Neural progenitor cell (in vitro differentiated cells): ENCODE data around the gene ABCC3. TPM values are rescaled to one million over a fixed set of nuclear protein-coding genes. Genes with fewer than 3 reads are reported as not detected.
A peak's percentile ranks its signal among the peaks of the same experiment; 100 is the strongest.
"Not testable (repeated sequence)": the region's sequence is repeated elsewhere in the genome, so short reads cannot be mapped to it uniquely, and the experiment has no call there.

Source experiments
- DNase-seq: peaks from one replicate; pipeline ENCODE4 v3.0.0-alpha.2; 2016; ENCODE audit warnings: low spot score
- H2AFZ ChIP-seq: fragments of 200-600 bp; sonication (generic); replicated peaks from 2 replicates; pipeline ENCODE4 v1.6.1; 2016; ENCODE audit warnings: antibody characterized with exemption
- H3F3A ChIP-seq: fragments of 200-600 bp; sonication (generic); 2 replicates; pipeline ENCODE4 v1.6.1; 2016; ENCODE audit warnings: antibody characterized with exemption, low read depth
- H3K27ac ChIP-seq: fragments of 200-600 bp; sonication (generic); 2 replicates; pipeline ENCODE4 v1.5.1; 2016; ENCODE audit warnings: mild to moderate bottlenecking
- H3K27me3 ChIP-seq: fragments of 200-600 bp; sonication (generic); 2 replicates; pipeline ENCODE4 v1.6.1; 2016; ENCODE audit warnings: mild to moderate bottlenecking, moderate library complexity
- H3K36me3 ChIP-seq: fragments of 200-600 bp; sonication (generic); 2 replicates; pipeline ENCODE4 v1.5.1; 2016
- H3K4me1 ChIP-seq: fragments of 200-600 bp; sonication (generic); 2 replicates; pipeline ENCODE4 v1.6.1; 2016; ENCODE audit warnings: mixed run types
- H3K4me2 ChIP-seq: fragments of 200-600 bp; sonication (generic); 2 replicates; pipeline ENCODE4 v1.6.1; 2016
- H3K4me3 ChIP-seq: fragments of 200-600 bp; sonication (generic); 2 replicates; pipeline ENCODE4 v1.5.1; 2016
- H3K79me2 ChIP-seq: fragments of 200-600 bp; sonication (generic); 2 replicates; pipeline ENCODE4 v1.6.1; 2016; ENCODE audit warnings: low read depth
- H3K9ac ChIP-seq: fragments of 200-600 bp; sonication (generic); 2 replicates; pipeline ENCODE4 v1.6.1; 2016
- H3K9me3 ChIP-seq: fragments of 200-600 bp; sonication (generic); 2 replicates; pipeline ENCODE4 v1.5.1; 2016; ENCODE audit warnings: low read depth
- H4K20me1 ChIP-seq: fragments of 200-600 bp; sonication (generic); 2 replicates; pipeline ENCODE4 v1.6.1; 2016; ENCODE audit warnings: low read depth
- H3K27ac Mint-ChIP-seq: 3 replicates; pipeline ENCODE4 v1.8.0; 2021; ENCODE audit warnings: mixed read lengths
- H3K27me3 Mint-ChIP-seq: 2 replicates; pipeline ENCODE4 v1.8.0; 2022; ENCODE audit warnings: low read depth, mild to moderate bottlenecking, inconsistent platforms, moderate library complexity, mixed read lengths; ENCODE audit not compliant: insufficient read depth
- H3K36me3 Mint-ChIP-seq: 3 replicates; pipeline ENCODE4 v1.8.0; 2021; ENCODE audit warnings: mixed read lengths
- H3K4me1 Mint-ChIP-seq: 3 replicates; pipeline ENCODE4 v1.8.0; 2021; ENCODE audit warnings: mixed read lengths
- H3K4me3 Mint-ChIP-seq: 3 replicates; pipeline ENCODE4 v1.8.0; 2021; ENCODE audit warnings: mild to moderate bottlenecking, moderate library complexity, mixed read lengths
- H3K9me3 Mint-ChIP-seq: 3 replicates; pipeline ENCODE4 v1.8.0; 2020; ENCODE audit warnings: mixed read lengths
- CTCF ChIP-seq: fragments of 200-600 bp; sonication (generic); IDR thresholded peaks from 2 replicates; pipeline ENCODE4 v1.5.1; 2017; ENCODE audit warnings: antibody characterized with exemption, mild to moderate bottlenecking
- EZH2 ChIP-seq: fragments of 200-600 bp; sonication (generic); IDR thresholded peaks from 2 replicates; pipeline ENCODE4 v1.6.1; 2017; ENCODE audit warnings: antibody characterized with exemption, mild to moderate bottlenecking, moderate library complexity
- EZH2phosphoT487 ChIP-seq: fragments of 200-600 bp; sonication (generic); IDR thresholded peaks from 2 replicates; pipeline ENCODE4 v1.6.1; 2017; ENCODE audit warnings: antibody characterized with exemption
- total RNA-seq: library from RNA; depleted of rRNA; stranded (reverse); fragments of >200 nt; gene quantifications from 2 replicates; pipeline ENCODE4 v1.2.3, GENCODE V29; 2015; ENCODE audit warnings: low replicate concordance

The ABCC3 gene
- total RNA-seq, 1 donor from 2014 or later = not detected

- peaks cover 55% of the 10 kb centered on the region for H3K79me2 ChIP-seq
- Mint-ChIP-seq H3K4me1 (peaks cover 28% of the 10 kb centered on the region), H3K27me3 (peaks cover 2% of the 10 kb centered on the region), H3K4me3 (peak within 1 kb of the TSS; percentile 94), H3K9me3 (no peaks in the 10 kb centered on the region), H3K27ac (peak within 1 kb of the TSS; percentile 96), H3K36me3 (peaks cover 9% of the 10 kb centered on the region)
- peaks cover 22% of the 10 kb centered on the region for H3F3A ChIP-seq
- no peaks in the 10 kb centered on the region for H3K36me3 ChIP-seq
- no peaks in the 10 kb centered on the region for H3K27me3 ChIP-seq
- peak; percentile 88 for DNase-seq
- TF ChIP-seq EZH2 (no peak), CTCF (no peak), EZH2phosphoT487 (peak; percentile 28)
- peaks cover 13% of the 10 kb centered on the region for H3K4me1 ChIP-seq
- H3K27ac ChIP-seq = peak within 1 kb of the TSS; percentile 86
- H4K20me1 ChIP-seq = peaks cover 10% of the 10 kb centered on the region
- H3K9ac ChIP-seq = peak within 1 kb of the TSS; percentile 74
- H3K9me3 ChIP-seq = no peaks in the 10 kb centered on the region
- H3K4me2 ChIP-seq = peak within 1 kb of the TSS; percentile 94
- peak within 1 kb of the TSS; percentile 62 for H3K4me3 ChIP-seq
- H2AFZ ChIP-seq = peak within 1 kb of the TSS; percentile 97
These were observed 72.8 kb downstream of the ABCC3 start, which contains the start of gene ANKRD40 for GRCh38 chr17:50707289-50708049. Gene ANKRD40, minus strand, starts transcription at chr17:50707914. Its CDS starts 260 bp downstream, at chr17:50707654.

GRCh38 chr17:50708050-50709000 is 73.6 kb downstream of the ABCC3 start:
- H3K9ac ChIP-seq = peak overlapping the region; percentile 74
- Mint-ChIP-seq H3K27me3 (peaks cover 2% of the 10 kb centered on the region), H3K4me1 (peaks cover 31% of the 10 kb centered on the region), H3K9me3 (no peaks in the 10 kb centered on the region), H3K27ac (peak overlapping the region; percentile 95), H3K4me3 (peak overlapping the region; percentile 91), H3K36me3 (peaks cover 9% of the 10 kb centered on the region)
- H3K27me3 ChIP-seq = no peaks in the 10 kb centered on the region
- H3K4me1 ChIP-seq = peaks cover 16% of the 10 kb centered on the region
- peaks cover 47% of the 10 kb centered on the region for H3K79me2 ChIP-seq
- peak overlapping the region; percentile 62 for H3K4me3 ChIP-seq
- H3K4me2 ChIP-seq = peak overlapping the region; percentile 94
- H2AFZ ChIP-seq = peak overlapping the region; percentile 97
- H3K27ac ChIP-seq = peak overlapping the region; percentile 86
- no peaks in the 10 kb centered on the region for H3K9me3 ChIP-seq
- DNase-seq = no peak
- no peak for TF ChIP-seq EZH2phosphoT487
- no peak for TF ChIP-seq EZH2
- no peak for TF ChIP-seq CTCF
- H3K36me3 ChIP-seq = no peaks in the 10 kb centered on the region
- H3F3A ChIP-seq = peaks cover 22% of the 10 kb centered on the region
- peaks cover 1% of the 10 kb centered on the region for H4K20me1 ChIP-seq

DNA sequence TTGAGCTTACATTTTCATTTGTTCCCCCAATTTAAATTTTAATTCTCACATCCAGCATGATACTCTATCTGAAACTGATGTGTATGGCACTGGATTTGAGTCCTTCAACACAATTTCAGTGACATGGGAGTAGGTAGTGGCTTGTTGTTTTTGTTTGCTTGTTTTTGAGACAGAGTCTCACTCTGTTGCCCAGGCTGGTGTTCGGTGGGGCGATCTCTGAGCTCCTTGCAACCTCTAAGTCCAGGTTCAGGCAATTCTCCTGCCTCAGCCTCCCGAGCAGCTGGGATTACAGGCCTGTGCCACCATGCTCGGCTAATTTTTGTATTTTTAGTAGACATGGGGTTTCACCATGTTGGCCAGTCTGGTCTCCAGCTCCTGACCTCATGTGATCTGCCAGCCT is 74.4 kb downstream of the ABCC3 start:
- H3K9ac ChIP-seq, H4K20me1 ChIP-seq, H3K36me3 Mint-ChIP-seq, DNase-seq, H3K4me3 ChIP-seq, H3K36me3 ChIP-seq, H3K27ac ChIP-seq, H3K9me3 ChIP-seq, H3K27me3 Mint-ChIP-seq, H3K27me3 ChIP-seq, H3K9me3 Mint-ChIP-seq: not testable (repeated sequence)
- Histone ChIP-seq H3K4me1 (peaks cover 16% of the 10 kb centered on the region), H3F3A (peaks cover 22% of the 10 kb centered on the region), H2AFZ (peak overlapping the region; percentile 97), H3K79me2 (peaks cover 41% of the 10 kb centered on the region), H3K4me2 (peak overlapping the region; percentile 94)
- peak overlapping the region; percentile 91 for H3K4me3 Mint-ChIP-seq
- peak overlapping the region; percentile 95 for H3K27ac Mint-ChIP-seq
- H3K4me1 Mint-ChIP-seq = peaks cover 25% of the 10 kb centered on the region
